GM12878 (cell line): ENCODE results near the gene TFAP2E. TPM values are rescaled to one million over a fixed set of nuclear protein-coding genes. Genes with fewer than 3 reads are reported as not detected.
A peak's percentile ranks its signal among the peaks of the same experiment; 100 is the strongest.

Experiments
- CUX1 ChIP-seq: IDR thresholded peaks from 2 replicates; pipeline ENCODE4 v1.6.1; 2012; ENCODE audit warnings: improper control_type of control experiment, low read depth, low read length; ENCODE audit not compliant: insufficient replicate concordance
- ETV6 ChIP-seq, 2 experiments: fragments of 450-650 bp in 1 of 2; IDR thresholded peaks in 1 of 2; conservative IDR thresholded peaks in 1 of 2; 2 replicates each; pipeline ENCODE4 v1.6.1; 2014; ENCODE audit warnings: antibody characterized with exemption in 1 of 2, borderline replicate concordance in 1 of 2, low read depth in 1 of 2, mild to moderate bottlenecking in 1 of 2, moderate library complexity in 1 of 2
- IKZF1 ChIP-seq: fragments of 450-650 bp; conservative IDR thresholded peaks from 2 replicates; pipeline ENCODE4 v1.6.1; 2017; ENCODE audit warnings: antibody characterized with exemption, mild to moderate bottlenecking
- MEF2B ChIP-seq: fragments of 450-650 bp; IDR thresholded peaks from 2 replicates; pipeline ENCODE4 v1.6.1; 2018; ENCODE audit warnings: mild to moderate bottlenecking, moderate library complexity; ENCODE audit not compliant: partially characterized antibody, poor library complexity, severe bottlenecking
- NRF1 ChIP-seq: conservative IDR thresholded peaks from 2 replicates; pipeline ENCODE4 v1.6.1; 2011; ENCODE audit warnings: mild to moderate bottlenecking, low read depth, low read length, improper control_type of control experiment
- SPI1 ChIP-seq: IDR thresholded peaks from 2 replicates; pipeline ENCODE4 v1.6.1; 2011; ENCODE audit warnings: low read depth, mild to moderate bottlenecking, low read length, moderate library complexity, borderline replicate concordance; ENCODE audit not compliant: insufficient read depth
- SUPT20H ChIP-seq: IDR thresholded peaks from 2 replicates; pipeline ENCODE4 v1.6.1; 2011; ENCODE audit warnings: low read depth, mild to moderate bottlenecking, low read length, moderate library complexity, borderline replicate concordance; ENCODE audit not compliant: control insufficient read depth
- YY1 ChIP-seq: IDR thresholded peaks from 2 replicates; pipeline ENCODE4 v1.6.1; 2011; ENCODE audit warnings: low read depth, mild to moderate bottlenecking, low read length
- polyA plus RNA-seq, 11 experiments: library from polyadenylated mRNA; depleted of rRNA in 4 of 11; unstranded in 6 of 11; stranded (reverse) in 5 of 11; fragments of >200 nt; fragmentation: Nextera tagmentation in 4 of 11; fragmentation: Illumina TruSeq in 1 of 11; extraction: Ambion mirVana in 4 of 11; extraction: Trizol in 1 of 11; gene quantifications; 1 replicate in 1 of 11; 2 replicates in 10 of 11; pipeline versions ENCODE4 v1.2.1 to v1.2.3, GENCODE V29; 2011 to 2016; ENCODE audit warnings: inconsistent platforms in 2 of 11, missing spikeins in 2 of 11, low read depth in 1 of 11
- total RNA-seq, 4 experiments: library from RNA; depleted of rRNA in 3 of 4; stranded (reverse); fragments of >200 nt in 3 of 4; fragmentation: Illumina TruSeq in 1 of 4; extraction: Trizol in 1 of 4; gene quantifications; 2 replicates each; pipeline versions ENCODE4 v1.2.1 to v1.2.3, GENCODE V29; 2013 to 2021

Gene TFAP2E
- total and polyA plus RNA-seq, 10 of the 15 experiments (the other 5 are each of a cell fraction or from before 2014, with no cell fraction given) = 0.10 to 1.1 (median 0.43) TPM

- TF ChIP-seq CUX1 (peak; percentile 45), SUPT20H (no peak), IKZF1 (peak; percentile 21; the same call in 1 of the 2 replicates), YY1 (peak; percentile 89), NRF1 (no peak), SPI1 (peak; percentile 84), MEF2B (peak; percentile 92), ETV6 (conservative IDR thresholded peaks at IDR 0.05 in 1 of 2, IDR thresholded peaks at IDR 0.05 in 1 of 2; ENCODE audit: borderline replicate concordance in 1 of 2, low read depth in 1 of 2) (0 out of 4 replicates have a peak, but pooled peaks of 1 of the 2 experiments have one; percentile 28)
Observed at GRCh38 chr1:35539073-35539823, 33.9 kb upstream of the TFAP2E start (continued).
